Measurements from ENCODE around the gene SARNP. TPM values are rescaled to one million over a fixed set of nuclear protein-coding genes. Genes with fewer than 3 reads are reported as not detected.
A peak's percentile ranks its signal among the peaks of the same experiment; 100 is the strongest.
"Not testable (repeated sequence)": the region's sequence is repeated elsewhere in the genome, so short reads cannot be mapped to it uniquely, and the experiment has no call there.

Gene SARNP
- total RNA-seq: 86.2 TPM
- polyA plus RNA-seq: 76.0 TPM

GRCh38 chr12:55817345-55818139 lies at the start of gene SARNP, which contains the start of gene ORMDL2:
TSS of gene SARNP (minus strand) at chr12:55817724. CDS start at chr12:55817701, 23 bp downstream.
TSS of gene ORMDL2 (plus strand) at chr12:55818041. CDS start at chr12:55819000, 959 bp downstream.
- Histone ChIP-seq H3K36me3 (ENCODE audit: insufficient read depth) (peaks cover 3% of the 10 kb centered on the region), H3K4me1 (ENCODE audit: insufficient read depth) (no peaks in the 10 kb centered on the region), H3K4me3 (ENCODE audit: low read depth, low read length) (peak within 1 kb of the TSS; percentile 54), H3K27ac (ENCODE audit: low read depth) (peak within 1 kb of the TSS; percentile 81)
- under 1% methylated on average over 38 of the region's 38 CpGs for WGBS
- peak; percentile 100 for DNase-seq (ENCODE audit: extremely low spot score)

DNA sequence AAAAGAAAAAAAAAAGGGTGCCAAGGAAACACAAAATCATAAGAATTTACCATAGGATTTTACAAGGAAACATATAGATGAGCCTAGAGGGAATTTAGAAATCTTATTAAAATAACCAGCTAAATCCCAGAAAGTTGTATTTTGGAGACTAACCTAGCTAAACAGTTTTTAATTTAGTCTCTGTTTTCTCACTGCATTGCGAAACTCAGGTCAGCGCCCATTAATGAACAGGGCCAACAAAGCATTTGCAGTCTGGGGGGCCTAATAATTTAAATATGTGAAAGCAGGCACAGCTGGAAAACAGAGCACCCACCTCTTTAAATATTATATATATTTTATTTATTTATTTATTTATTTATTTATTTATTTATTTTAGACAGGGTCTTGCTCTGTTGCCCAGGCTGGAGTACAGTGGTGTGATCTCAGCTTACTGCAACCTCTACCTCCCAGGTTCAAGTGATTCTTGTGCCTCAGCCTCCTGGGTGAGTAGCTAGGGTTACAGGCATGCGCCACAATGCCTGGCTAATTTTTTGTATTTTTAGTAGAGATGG lies 49.0 kb upstream of the SARNP start:
- not testable (repeated sequence) for H3K27ac ChIP-seq (ENCODE audit: low read depth); H3K36me3 ChIP-seq (ENCODE audit: insufficient read depth)

DNA sequence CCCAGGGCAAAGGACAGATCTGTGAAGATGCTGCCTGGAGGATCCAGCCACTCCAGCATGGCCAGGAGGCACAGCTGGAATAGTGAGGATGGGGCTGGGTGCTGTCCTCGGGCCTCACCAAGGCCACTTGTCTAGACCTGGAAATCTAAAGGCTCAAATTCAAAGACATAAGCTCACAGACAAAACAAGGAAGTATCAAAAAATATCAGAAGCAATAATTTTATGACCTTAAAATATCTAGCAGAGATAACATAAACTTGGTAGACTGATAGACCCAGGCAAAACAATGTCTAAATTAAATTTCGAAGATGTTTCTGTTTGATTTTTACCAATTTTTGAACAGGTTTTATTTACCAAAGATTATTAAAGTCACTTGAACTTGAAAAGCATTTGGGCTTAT lies 47.8 kb upstream of the SARNP start:
- 89% methylated on average over 2 of the region's 2 CpGs for WGBS
- Histone ChIP-seq H3K4me1 (ENCODE audit: insufficient read depth) (no peaks in the 10 kb centered on the region), H3K36me3 (ENCODE audit: insufficient read depth) (no peaks in the 10 kb centered on the region), H3K27ac (ENCODE audit: low read depth) (no peak overlapping the region), H3K4me3 (ENCODE audit: low read depth, low read length) (no peak overlapping the region)
- no peak for DNase-seq (ENCODE audit: extremely low spot score)

More for the DNA sequence above, 49.0 kb upstream of the SARNP start:
- not testable (repeated sequence) for H3K4me1 ChIP-seq (ENCODE audit: insufficient read depth); H3K4me3 ChIP-seq (ENCODE audit: low read depth, low read length); DNase-seq (ENCODE audit: extremely low spot score)
- WGBS: 95% methylated on average over 3 of the region's 3 CpGs

GRCh38 chr12:55862931-55863330 lies 45.4 kb upstream of the SARNP start:
- H3K4me1 ChIP-seq (ENCODE audit: insufficient read depth); H3K36me3 ChIP-seq (ENCODE audit: insufficient read depth); DNase-seq (ENCODE audit: extremely low spot score); H3K4me3 ChIP-seq (ENCODE audit: low read depth, low read length); H3K27ac ChIP-seq (ENCODE audit: low read depth): not testable (repeated sequence)
- WGBS: 96% methylated on average over 13 of the region's 13 CpGs

DNA sequence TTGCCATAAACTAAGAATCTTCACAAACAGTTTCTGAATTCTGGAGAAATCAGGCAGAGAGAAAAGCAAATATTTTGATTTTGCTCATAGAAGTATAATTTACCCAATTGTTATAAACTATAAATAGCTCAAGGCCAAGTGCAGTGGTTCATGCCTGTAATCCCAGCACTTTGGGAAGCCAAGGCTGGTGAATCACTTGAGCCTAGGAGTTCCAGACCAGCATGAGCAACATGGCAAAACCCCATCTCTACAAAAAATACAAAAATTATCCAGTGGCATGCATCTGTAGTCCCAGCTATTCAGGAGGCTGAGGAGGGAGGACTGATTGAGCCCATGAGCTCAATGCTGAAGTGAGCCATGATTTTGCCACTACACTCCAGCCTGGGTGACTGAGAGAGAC lies 44.8 kb upstream of the SARNP start:
- H3K4me1 ChIP-seq (ENCODE audit: insufficient read depth): no peaks in the 10 kb centered on the region
- H3K4me3 ChIP-seq (ENCODE audit: low read depth, low read length): no peak overlapping the region
- no peaks in the 10 kb centered on the region for H3K36me3 ChIP-seq (ENCODE audit: insufficient read depth)
- H3K27ac ChIP-seq (ENCODE audit: low read depth): no peak overlapping the region
- DNase-seq (ENCODE audit: extremely low spot score): no peak

- Histone ChIP-seq H3K27ac (ENCODE audit: low read depth) (no peak overlapping the region), H3K4me3 (ENCODE audit: low read depth, low read length) (no peak overlapping the region), H3K36me3 (ENCODE audit: insufficient read depth) (no peaks in the 10 kb centered on the region), H3K4me1 (ENCODE audit: insufficient read depth) (no peaks in the 10 kb centered on the region)
- 88% methylated on average over 3 of the region's 3 CpGs for WGBS
- no peak for DNase-seq (ENCODE audit: extremely low spot score)
Measured at GRCh38 chr12:55861871-55862270, 44.3 kb upstream of the SARNP start.

DNA sequence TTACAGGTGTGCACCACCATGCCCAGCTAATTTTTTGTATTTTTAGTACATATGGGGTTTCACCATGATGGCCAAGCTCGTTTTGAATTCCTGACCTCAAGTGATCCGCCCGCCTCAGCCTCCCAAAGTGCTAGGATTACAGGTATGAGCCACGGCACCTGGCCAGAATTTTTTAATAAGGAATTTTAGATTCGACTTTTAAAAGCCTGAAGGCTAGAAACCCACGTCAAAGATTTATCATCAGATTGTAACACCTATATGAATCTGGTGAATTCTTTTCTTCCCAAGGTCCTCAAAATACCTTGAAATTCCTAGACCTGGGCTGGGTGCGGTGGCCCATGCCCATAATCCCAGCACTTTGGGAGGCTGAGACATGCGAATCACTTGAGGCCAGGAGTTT lies 43.9 kb upstream of the SARNP start:
- DNase-seq (ENCODE audit: extremely low spot score): no peak
- Histone ChIP-seq H3K4me1 (ENCODE audit: insufficient read depth) (no peaks in the 10 kb centered on the region), H3K27ac (ENCODE audit: low read depth) (no peak overlapping the region), H3K36me3 (ENCODE audit: insufficient read depth) (no peaks in the 10 kb centered on the region), H3K4me3 (ENCODE audit: low read depth, low read length) (no peak overlapping the region)
- WGBS: 91% methylated on average over 8 of the region's 8 CpGs

GRCh38 chr12:55852740-55853139 lies 35.2 kb upstream of the SARNP start:
- Histone ChIP-seq H3K4me1 (ENCODE audit: insufficient read depth) (no peaks in the 10 kb centered on the region), H3K36me3 (ENCODE audit: insufficient read depth) (no peaks in the 10 kb centered on the region), H3K27ac (ENCODE audit: low read depth) (no peak overlapping the region), H3K4me3 (ENCODE audit: low read depth, low read length) (no peak overlapping the region)
- DNase-seq (ENCODE audit: extremely low spot score): no peak
- WGBS: 34% methylated on average over 1 of the region's 1 CpG

- DNase-seq (ENCODE audit: extremely low spot score): no peak
- Histone ChIP-seq H3K4me3 (ENCODE audit: low read depth, low read length) (no peak overlapping the region), H3K4me1 (ENCODE audit: insufficient read depth) (no peaks in the 10 kb centered on the region), H3K27ac (ENCODE audit: low read depth) (no peak overlapping the region), H3K36me3 (ENCODE audit: insufficient read depth) (no peaks in the 10 kb centered on the region)
- 72% methylated on average over 3 of the region's 3 CpGs for WGBS
Measured at GRCh38 chr12:55850893-55851292, 33.4 kb upstream of the SARNP start.

- Histone ChIP-seq H3K4me1 (ENCODE audit: insufficient read depth) (no peaks in the 10 kb centered on the region), H3K4me3 (ENCODE audit: low read depth, low read length) (no peak overlapping the region), H3K27ac (ENCODE audit: low read depth) (no peak overlapping the region), H3K36me3 (ENCODE audit: insufficient read depth) (no peaks in the 10 kb centered on the region)
- WGBS: 20% methylated on average over 1 of the region's 1 CpG
- no peak for DNase-seq (ENCODE audit: extremely low spot score)
Measured at GRCh38 chr12:55850401-55850800, 32.9 kb upstream of the SARNP start.

- Histone ChIP-seq H3K27ac (ENCODE audit: low read depth) (no peak overlapping the region), H3K36me3 (ENCODE audit: insufficient read depth) (no peaks in the 10 kb centered on the region), H3K4me3 (ENCODE audit: low read depth, low read length) (no peak overlapping the region), H3K4me1 (ENCODE audit: insufficient read depth) (no peaks in the 10 kb centered on the region)
- no peak for DNase-seq (ENCODE audit: extremely low spot score)
- 69% methylated on average over 7 of the region's 7 CpGs for WGBS
Measured at GRCh38 chr12:55849616-55850343, 32.3 kb upstream of the SARNP start.

- Histone ChIP-seq H3K4me3 (ENCODE audit: low read depth, low read length) (no peak overlapping the region), H3K27ac (ENCODE audit: low read depth) (peak overlapping the region; percentile 92), H3K4me1 (ENCODE audit: insufficient read depth) (no peaks in the 10 kb centered on the region), H3K36me3 (ENCODE audit: insufficient read depth) (no peaks in the 10 kb centered on the region)
- peak; percentile 89 for DNase-seq (ENCODE audit: extremely low spot score)
- 21% methylated on average over 6 of the region's 6 CpGs for WGBS
Measured at GRCh38 chr12:55847603-55848291, 30.2 kb upstream of the SARNP start.

GRCh38 chr12:55847033-55847432 lies 29.5 kb upstream of the SARNP start:
- WGBS: 48% methylated on average over 3 of the region's 3 CpGs
- no peak for DNase-seq (ENCODE audit: extremely low spot score)

More at GRCh38 chr12:55847033-55847432, 29.5 kb upstream of the SARNP start:
- H3K36me3 ChIP-seq (ENCODE audit: insufficient read depth): no peaks in the 10 kb centered on the region
- H3K4me1 ChIP-seq (ENCODE audit: insufficient read depth): no peaks in the 10 kb centered on the region
- H3K4me3 ChIP-seq (ENCODE audit: low read depth, low read length): no peak overlapping the region
- H3K27ac ChIP-seq (ENCODE audit: low read depth): no peak overlapping the region
